Muscle of leg (tissue), 11 donors: ENCODE measurements around the gene MCEMP1. TPM values are rescaled to one million over a fixed set of nuclear protein-coding genes. Genes with fewer than 3 reads are reported as not detected.
A peak's percentile ranks its signal among the peaks of the same experiment; 100 is the strongest.

ENCODE experiments used
- DNase-seq: peaks from one replicate; pipeline ENCODE4 v3.0.0; 2013
- H3K27ac ChIP-seq: one replicate; pipeline ENCODE4 v1.5.1; 2013; ENCODE audit warnings: mild to moderate bottlenecking, low read length, control low read depth
- H3K27me3 ChIP-seq: one replicate; pipeline ENCODE4 v1.6.1; 2013; ENCODE audit warnings: low read length; ENCODE audit not compliant: control insufficient read depth, insufficient read depth
- H3K36me3 ChIP-seq: one replicate; pipeline ENCODE4 v1.6.1; 2013; ENCODE audit warnings: low read length; ENCODE audit not compliant: control insufficient read depth, insufficient read depth
- H3K4me1 ChIP-seq: one replicate; pipeline ENCODE4 v1.6.1; 2013; ENCODE audit warnings: low read length; ENCODE audit not compliant: control insufficient read depth, insufficient read depth
- H3K4me3 ChIP-seq: one replicate; pipeline ENCODE4 v1.5.1; 2013; ENCODE audit warnings: low read length, control low read depth
- H3K9me3 ChIP-seq: replicated peaks from 2 replicates; pipeline ENCODE4 v1.6.1; 2013; ENCODE audit warnings: low read depth, low read length; ENCODE audit not compliant: control insufficient read depth
- WGBS: methylation state at CpG from one replicate; pipeline ENCODE4 v1.1.5; 2013; ENCODE audit warnings: missing lambda C conversion rate; ENCODE audit not compliant: insufficient coverage; 5-methylcytosine and 5-hydroxymethylcytosine counted together
- polyA plus RNA-seq, 8 donors: library from polyadenylated mRNA; unstranded; fragments of 120-200 nt; gene quantifications; one replicate each; pipeline versions ENCODE4 v1.2.1 to v1.2.3, GENCODE V29; 2013; ENCODE audit warnings: inconsistent platforms in 1 of 8, low replicate concordance in 1 of 8; ENCODE audit not compliant: insufficient read length in 8 of 8, insufficient read depth in 1 of 8
- total RNA-seq: library from RNA; stranded (reverse); fragments of 120-200 nt; gene quantifications from one replicate; pipeline ENCODE4 v1.2.4, GENCODE V29; 2013

MCEMP1 gene
- total and polyA plus RNA-seq, 9 donors, result 0.11 to 0.49 (median 0.26) TPM; not detected in 1

DNA sequence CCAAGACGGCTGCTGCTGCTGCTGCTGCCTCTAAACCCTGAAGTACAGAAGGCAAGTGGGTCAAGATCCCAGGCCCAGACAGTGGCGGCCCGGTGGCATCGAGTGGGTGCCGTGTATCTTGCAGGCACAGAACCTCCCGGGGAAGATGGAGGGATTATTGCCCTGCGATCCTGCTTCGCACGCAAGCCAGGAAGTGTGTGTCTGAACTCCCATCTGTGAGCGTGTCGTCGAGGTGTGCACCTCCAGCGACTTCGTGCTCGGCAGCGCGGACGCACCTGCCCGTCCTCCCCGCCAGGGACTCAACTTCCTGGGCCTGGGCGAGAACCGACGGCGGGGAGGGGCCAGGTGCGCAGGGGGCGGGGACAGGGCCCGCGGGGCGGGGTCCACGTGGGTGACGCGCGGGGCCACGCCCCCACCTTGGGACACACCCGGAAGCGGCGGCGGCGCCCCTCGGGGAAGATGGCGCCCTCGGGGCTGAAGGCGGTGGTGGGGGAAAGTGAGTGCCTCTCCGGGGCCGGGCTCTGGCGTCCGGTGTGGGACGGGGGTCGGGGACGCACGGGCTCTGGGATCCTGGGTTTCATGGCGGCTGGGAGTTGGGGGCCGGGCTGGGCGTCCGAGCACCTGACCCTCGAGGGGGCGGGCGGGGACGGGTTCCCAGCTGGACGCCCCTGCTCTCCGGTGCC lies 40.1 kb upstream of the MCEMP1 start, which contains the start of gene STXBP2:
TSS of gene STXBP2 (plus strand) at position 420 of the 683 bp plus-strand sequence. CDS start at position 460, 40 bp downstream.
- H3K36me3 ChIP-seq, result peaks cover 7% of the 10 kb centered on the region
- peak within 1 kb of the TSS; percentile 27 for H3K4me3 ChIP-seq
- no peaks in the 10 kb centered on the region for H3K4me1 ChIP-seq
- WGBS, result 7% methylated on average over 60 of the region's 61 CpGs
- peak within 1 kb of the TSS; percentile 3 for H3K27ac ChIP-seq
- no peak for DNase-seq
- peaks cover 27% of the 10 kb centered on the region for H3K27me3 ChIP-seq
- H3K9me3 ChIP-seq, result no peaks in the 10 kb centered on the region

- Histone ChIP-seq H3K4me3 (peak overlapping the region; percentile 27), H3K9me3 (no peaks in the 10 kb centered on the region), H3K36me3 (no peaks in the 10 kb centered on the region), H3K27ac (peak overlapping the region; percentile 3), H3K27me3 (peaks cover 27% of the 10 kb centered on the region), H3K4me1 (no peaks in the 10 kb centered on the region)
- peak; percentile 27 for DNase-seq
- 38% methylated on average over 16 of the region's 30 CpGs for WGBS
Observed at GRCh38 chr19:7637374-7638256, 39.3 kb upstream of the MCEMP1 start.

DNA sequence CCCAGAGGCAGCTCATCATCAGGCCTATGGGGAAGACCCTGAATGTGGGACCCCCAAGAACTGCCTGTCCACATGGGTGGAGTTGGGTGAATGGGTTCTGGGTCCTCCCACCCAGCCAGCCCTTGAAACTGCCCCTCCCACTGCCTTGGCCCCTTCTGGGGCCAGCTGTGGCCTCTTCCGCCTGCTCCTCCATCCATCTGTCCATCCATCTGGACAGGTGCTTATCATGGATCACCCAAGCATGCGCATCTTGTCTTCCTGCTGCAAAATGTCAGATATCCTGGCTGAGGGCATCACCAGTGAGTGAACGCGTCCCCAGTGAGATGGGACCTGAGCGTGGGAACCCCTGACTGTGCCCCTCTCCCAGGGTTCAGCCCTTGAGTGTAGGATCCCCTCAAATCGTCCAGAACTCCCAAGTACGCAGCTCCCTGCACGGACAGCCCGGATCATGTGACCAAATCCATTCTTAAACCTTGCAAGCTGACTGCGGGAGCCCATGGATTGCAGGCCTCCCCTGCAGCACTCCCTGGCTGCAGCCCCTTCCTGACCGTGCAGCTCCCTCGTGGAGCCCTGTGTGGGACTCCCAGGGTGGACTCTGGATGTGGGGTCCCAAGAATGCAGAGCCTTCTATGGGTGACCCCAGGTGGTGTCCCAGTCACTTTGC lies 38.0 kb upstream of the MCEMP1 start:
- H3K9me3 ChIP-seq, result no peaks in the 10 kb centered on the region
- H3K36me3 ChIP-seq, result no peaks in the 10 kb centered on the region
- no peak overlapping the region for H3K27ac ChIP-seq
- no peak overlapping the region for H3K4me3 ChIP-seq
- peaks cover 27% of the 10 kb centered on the region for H3K27me3 ChIP-seq
- 65% methylated on average over 8 of the region's 12 CpGs for WGBS
- no peaks in the 10 kb centered on the region for H3K4me1 ChIP-seq
- DNase-seq, result no peak

GRCh38 chr19:7639863-7640348 lies 37.0 kb upstream of the MCEMP1 start:
- DNase-seq, result no peak
- H3K27me3 ChIP-seq, result peaks cover 27% of the 10 kb centered on the region
- 94% methylated on average over 13 of the region's 13 CpGs for WGBS

DNA sequence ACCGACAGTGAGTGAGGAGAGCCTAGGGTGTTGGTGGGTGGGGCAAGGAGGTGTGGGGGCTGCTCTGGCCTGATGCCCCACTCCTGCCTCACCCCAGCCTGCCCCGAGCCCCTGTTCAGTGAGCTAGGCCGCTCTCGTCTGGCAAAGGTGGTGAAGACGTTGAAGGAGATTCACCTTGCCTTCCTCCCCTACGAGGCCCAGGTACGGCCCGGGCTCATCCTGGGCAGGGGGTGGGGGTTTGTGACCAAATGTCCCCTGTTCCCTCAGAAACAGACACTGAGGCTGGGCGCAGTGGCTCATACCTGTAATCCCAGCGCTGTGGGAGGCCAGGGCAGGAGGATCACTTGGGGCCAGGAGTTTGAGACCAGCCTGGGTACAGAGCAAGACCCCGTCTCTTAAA lies 36.1 kb upstream of the MCEMP1 start:
- no peaks in the 10 kb centered on the region for H3K36me3 ChIP-seq
- H3K27me3 ChIP-seq, result peaks cover 21% of the 10 kb centered on the region
- WGBS, result 86% methylated on average over 4 of the region's 11 CpGs
- no peak overlapping the region for H3K27ac ChIP-seq
- no peak for DNase-seq
- H3K4me3 ChIP-seq, result no peak overlapping the region
- no peaks in the 10 kb centered on the region for H3K9me3 ChIP-seq
- H3K4me1 ChIP-seq, result no peaks in the 10 kb centered on the region

More at GRCh38 chr19:7639863-7640348, 37.0 kb upstream of the MCEMP1 start:
- Histone ChIP-seq H3K9me3 (no peaks in the 10 kb centered on the region), H3K4me1 (no peaks in the 10 kb centered on the region), H3K36me3 (no peaks in the 10 kb centered on the region), H3K27ac (no peak overlapping the region), H3K4me3 (no peak overlapping the region)

GRCh38 chr19:7641290-7642276 lies 35.3 kb upstream of the MCEMP1 start:
- H3K4me1 ChIP-seq, result no peaks in the 10 kb centered on the region
- H3K4me3 ChIP-seq, result no peak overlapping the region
- no peaks in the 10 kb centered on the region for H3K9me3 ChIP-seq
- WGBS, result 77% methylated on average over 30 of the region's 43 CpGs
- DNase-seq, result no peak
- peaks cover 13% of the 10 kb centered on the region for H3K27me3 ChIP-seq
- H3K36me3 ChIP-seq, result no peaks in the 10 kb centered on the region
- no peak overlapping the region for H3K27ac ChIP-seq

DNA sequence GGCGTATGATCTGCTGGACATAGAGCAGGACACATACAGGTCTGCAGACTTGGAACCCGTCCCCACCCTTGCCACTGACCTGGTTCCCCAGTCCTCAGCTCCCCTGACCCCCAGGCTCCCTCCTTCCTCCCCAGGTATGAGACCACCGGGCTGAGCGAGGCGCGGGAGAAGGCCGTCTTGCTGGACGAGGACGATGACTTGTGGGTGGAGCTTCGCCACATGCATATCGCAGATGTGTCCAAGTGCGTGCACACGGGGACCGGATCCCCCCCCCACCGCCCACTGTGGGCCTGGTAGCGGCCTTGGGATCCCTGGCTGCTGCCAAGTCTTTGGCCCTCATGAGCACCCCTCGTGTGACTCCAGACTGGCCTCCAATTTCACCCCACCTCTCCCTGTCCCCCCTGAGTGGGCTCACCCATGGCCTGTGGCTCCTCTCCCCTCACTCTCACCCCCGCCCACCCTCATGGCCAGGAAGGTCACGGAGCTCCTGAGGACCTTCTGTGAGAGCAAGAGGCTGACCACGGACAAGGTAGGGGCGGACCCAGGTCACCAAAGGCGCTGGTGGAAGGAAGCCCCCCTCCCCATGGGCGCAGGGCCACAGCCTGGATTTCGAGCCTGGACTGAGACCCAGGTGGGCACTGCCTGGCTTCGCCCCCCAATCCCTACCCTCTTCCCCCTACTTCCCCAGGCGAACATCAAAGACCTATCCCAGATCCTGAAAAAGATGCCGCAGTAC lies 34.4 kb upstream of the MCEMP1 start:
- H3K4me1 ChIP-seq, result no peaks in the 10 kb centered on the region
- no peak overlapping the region for H3K4me3 ChIP-seq
- DNase-seq, result no peak
- H3K27me3 ChIP-seq, result peaks cover 6% of the 10 kb centered on the region
- 88% methylated on average over 27 of the region's 27 CpGs for WGBS
- no peaks in the 10 kb centered on the region for H3K36me3 ChIP-seq
- no peaks in the 10 kb centered on the region for H3K9me3 ChIP-seq
- no peak overlapping the region for H3K27ac ChIP-seq

- Histone ChIP-seq H3K27ac (no peak overlapping the region), H3K4me1 (no peaks in the 10 kb centered on the region), H3K4me3 (no peak overlapping the region), H3K36me3 (no peaks in the 10 kb centered on the region), H3K27me3 (peaks cover under 1% of the 10 kb centered on the region), H3K9me3 (no peaks in the 10 kb centered on the region)
- DNase-seq, result no peak
- 92% methylated on average over 5 of the region's 8 CpGs for WGBS
Observed at GRCh38 chr19:7643031-7643415, 33.9 kb upstream of the MCEMP1 start.
